HG02852 (cell line): ENCODE data around the gene FCHO2.

Experiments used
- ATAC-seq: cut with Tn5 transposase; IDR thresholded peaks from one replicate; pipeline ENCODE4 v1.9.1; 2021; ENCODE audit warnings: mild to moderate bottlenecking, moderate library complexity; ENCODE audit not compliant: unreplicated experiment

The FCHO2 gene

GRCh38 chr5:73106335-73106734 lies 150.5 kb downstream of the FCHO2 start:
- ATAC-seq: no peak

- no peak for ATAC-seq
These were observed 154.3 kb downstream of the FCHO2 start for GRCh38 chr5:73110190-73110589.

- ATAC-seq: no peak
These were observed 155.7 kb downstream of the FCHO2 start for GRCh38 chr5:73111536-73111935.

- ATAC-seq: no peak
These were observed 156.5 kb downstream of the FCHO2 start for GRCh38 chr5:73112359-73112758.

DNA sequence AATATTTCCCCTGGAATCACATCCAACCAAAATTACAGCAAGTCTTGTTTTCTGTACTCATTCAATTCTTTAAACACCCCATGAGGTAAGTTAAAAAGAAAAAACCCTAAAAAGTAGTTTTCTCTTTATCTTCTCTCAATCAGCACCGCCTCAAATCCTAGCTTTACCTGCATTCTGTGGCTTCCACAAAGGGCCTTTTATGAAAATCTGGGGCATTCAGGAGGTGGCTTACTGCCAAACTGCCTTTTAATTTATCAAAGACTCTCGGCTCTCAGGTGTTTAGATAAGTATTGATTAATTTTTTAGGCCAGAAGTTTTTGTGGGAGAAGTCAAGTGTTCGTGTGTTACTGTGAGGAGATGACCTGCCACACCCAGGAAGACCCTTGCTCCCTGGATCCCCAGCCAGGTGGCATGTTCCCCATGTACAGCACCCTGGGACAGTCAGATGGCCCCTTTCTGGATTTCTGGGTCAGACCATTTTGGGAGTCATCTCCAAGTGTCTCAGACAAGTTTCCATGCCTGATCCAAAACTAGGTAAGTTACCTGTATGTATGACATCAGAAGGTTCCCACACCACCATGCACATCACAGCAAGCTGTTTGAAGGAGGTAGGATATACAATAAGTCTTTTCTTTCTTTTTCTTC lies 158.3 kb downstream of the FCHO2 start:
- ATAC-seq: no peak

DNA sequence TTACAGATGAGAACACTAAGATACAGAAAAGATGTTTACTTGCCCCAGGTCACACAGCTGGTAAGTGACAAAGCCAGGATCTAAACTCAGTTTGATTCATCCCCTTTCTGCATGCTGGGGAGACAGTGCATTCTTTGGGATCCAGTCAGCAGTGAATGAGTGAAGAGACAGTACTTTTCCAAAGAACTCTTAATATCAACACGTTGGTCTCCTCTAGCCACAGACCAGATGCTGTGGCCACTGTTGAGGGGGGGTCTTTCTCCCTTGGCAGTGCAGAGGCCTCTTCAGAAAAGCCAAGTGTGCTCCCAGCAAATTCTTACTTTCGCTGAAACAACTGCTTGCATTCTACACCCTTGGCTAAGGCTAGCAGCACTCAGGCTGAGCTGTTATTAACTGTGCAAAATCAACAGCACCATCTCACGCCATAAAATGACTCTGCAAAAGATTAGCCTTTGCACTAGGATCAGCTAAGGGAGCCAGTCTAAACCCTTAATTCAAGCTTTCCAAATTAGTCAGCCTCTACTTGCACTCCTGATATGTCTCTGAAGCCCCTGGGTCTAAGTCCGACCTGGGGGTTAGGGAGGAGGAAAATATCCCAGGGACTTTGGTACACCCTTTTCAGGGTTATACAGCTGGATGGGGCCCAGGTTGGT lies 159.7 kb downstream of the FCHO2 start:
- no peak for ATAC-seq

- ATAC-seq: no peak
These were observed 160.7 kb downstream of the FCHO2 start for GRCh38 chr5:73116506-73116905.

DNA sequence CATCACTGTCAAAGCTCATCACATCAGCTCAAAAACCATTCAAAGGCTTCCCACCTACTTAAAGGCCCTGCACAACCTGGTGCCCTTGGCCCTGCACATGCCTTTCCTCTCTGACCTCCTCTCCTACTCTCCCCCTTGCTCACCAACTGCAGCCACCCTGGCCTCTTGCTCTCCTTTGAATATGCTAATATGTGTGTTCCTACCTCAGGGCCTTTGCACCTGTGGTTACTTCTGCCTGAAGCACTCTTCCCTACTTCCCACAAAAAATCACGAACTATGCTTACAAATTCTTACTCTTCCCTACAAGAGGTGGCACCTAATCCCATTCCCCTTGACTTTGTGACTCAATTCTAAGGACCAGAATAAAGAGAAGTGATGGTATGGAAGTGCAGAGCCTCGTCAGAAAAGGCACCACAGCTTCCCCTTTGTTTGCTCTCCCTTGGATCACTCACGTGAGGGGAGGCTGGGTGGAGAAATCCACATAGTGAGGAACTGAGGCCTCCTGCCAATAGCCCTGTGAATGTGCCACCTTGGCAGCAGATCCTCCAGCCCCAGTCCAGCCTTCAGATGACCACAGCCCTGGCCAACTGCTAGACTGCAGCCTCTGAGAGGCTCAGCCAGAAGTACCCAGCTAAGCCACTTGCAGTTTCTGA lies 161.4 kb downstream of the FCHO2 start:
- no peak for ATAC-seq

DNA sequence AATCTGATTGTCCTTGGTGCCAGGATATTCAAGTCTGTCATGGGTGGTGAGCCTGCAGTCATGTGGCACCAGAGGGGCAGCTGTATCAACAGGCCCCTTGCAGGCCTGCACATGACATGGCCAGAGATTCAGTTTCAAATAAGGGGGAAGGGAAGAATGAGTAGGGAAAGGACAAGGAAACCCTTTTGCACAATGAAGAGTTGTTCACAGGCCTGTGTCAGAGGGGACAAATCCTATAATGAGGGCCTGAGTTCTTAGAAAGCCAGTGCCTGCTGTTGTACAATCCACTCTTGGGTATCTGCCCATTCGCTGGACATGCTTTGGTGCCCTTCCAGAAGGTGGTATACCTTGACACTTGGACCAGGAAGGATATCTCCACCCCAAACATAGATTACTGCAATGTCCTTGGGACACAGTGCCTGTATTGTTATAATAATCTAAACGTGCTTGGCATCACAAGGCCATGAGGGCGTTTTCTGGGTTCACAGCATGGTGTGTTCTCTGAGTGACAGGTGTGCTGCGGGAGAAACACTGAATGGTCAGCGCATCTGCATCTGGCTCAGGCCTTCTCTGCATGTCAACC lies 162.6 kb downstream of the FCHO2 start:
- no peak for ATAC-seq

DNA sequence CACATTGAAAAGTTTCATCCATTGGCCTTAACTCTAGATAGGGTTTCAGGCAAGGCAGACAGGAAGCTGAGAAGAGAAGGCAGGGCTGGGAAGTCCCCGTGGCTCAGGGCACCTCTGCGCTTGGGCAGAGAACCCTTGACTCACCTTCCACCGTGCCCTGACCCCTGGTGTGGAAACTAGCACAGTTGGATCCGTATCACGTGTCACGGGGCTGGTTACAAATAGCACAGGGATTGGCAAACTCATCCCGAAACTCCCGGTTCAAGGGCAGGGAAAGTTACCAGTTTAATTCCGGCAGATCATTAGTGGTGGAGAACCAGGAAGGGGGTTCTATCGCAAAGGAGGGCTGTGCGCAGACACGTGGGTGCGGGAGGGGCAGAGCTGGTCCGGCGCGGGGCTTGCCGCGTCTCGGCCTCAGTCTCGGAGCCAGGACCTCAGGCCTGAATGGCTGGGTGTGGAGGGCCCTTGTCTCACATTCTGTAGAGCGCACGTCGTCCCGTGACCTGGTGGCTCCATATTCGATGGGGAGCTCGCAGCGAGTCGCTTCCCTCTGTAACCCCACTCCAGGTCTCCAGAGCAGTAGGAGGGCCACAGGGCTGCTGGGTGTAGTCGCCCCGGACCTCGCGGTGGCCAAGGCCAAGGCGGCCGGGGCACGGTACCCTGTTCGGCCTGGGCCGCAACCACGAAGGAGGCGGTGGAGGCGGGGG lies 163.8 kb downstream of the FCHO2 start:
- ATAC-seq: no peak

GRCh38 chr5:73120222-73121118 lies 164.6 kb downstream of the FCHO2 start, which contains the start of gene TMEM171:
TMEM171 (plus strand) TSS chr5:73120575; CDS start chr5:73123374, 2,799 bp downstream.
- no peak for ATAC-seq

GRCh38 chr5:73121119-73121463 lies 165.2 kb downstream of the FCHO2 start:
- ATAC-seq: no peak

DNA sequence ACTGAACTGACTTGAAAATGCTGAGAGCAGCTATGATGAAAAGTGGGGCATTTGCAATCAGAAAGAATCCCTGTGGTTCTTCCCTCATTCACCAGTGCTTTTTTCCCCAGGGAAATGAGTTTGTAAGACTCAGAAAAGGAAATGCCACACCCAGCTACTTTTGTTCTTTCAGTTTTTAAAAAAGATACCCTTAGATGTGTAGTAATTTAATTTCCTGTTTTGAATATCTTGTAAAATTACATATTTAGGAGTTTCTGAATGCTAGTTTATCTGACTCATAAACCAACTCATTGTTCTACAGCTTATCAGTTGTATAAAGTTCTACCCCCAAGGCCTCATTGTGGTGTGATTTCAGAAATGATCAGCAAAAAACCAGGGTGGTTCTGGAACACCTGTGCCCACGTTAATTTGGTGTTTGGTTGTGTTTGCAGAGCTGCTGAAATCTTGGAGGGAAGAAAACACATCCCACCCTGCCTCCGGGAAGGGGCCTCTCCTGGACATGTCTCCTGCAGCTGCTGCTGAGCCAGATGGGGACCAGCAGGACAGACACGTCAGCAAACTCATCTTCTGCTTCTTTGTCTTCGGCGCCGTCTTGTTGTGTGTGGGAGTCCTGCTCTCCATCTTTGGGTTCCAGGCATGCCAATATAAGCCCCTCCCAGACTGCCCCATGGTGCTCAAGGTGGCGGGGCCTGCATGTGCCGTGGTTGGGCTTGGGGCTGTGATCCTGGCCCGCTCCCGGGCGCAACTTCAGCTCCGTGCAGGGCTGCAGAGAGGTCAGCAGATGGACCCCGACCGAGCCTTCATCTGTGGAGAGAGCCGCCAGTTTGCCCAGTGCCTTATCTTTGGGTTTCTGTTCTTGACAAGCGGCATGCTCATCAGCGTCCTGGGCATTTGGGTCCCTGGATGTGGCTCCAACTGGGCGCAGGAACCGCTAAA lies 167.3 kb downstream of the FCHO2 start:
- no peak for ATAC-seq

GRCh38 chr5:73125289-73125688 lies 169.4 kb downstream of the FCHO2 start:
- ATAC-seq: no peak

DNA sequence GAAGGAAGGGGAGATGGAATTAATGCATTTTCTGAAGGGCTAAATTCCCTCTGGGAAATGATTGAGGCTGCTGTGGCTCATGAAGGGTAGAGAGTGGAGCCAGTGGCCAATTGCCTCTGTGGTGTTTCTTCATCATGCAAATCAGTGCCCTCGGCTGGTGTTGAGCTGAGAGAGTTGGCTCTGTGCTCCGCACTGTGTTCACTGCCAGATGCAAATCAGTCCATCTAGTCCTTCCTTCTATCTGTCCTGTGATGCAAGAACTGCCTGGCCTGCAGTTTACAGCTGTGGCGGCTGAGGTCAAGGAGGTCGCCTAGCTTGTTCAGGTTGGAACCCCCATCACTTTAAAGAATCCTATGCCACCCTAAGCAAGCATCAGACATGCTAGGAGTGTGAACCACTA lies 170.5 kb downstream of the FCHO2 start:
- no peak for ATAC-seq

GRCh38 chr5:73126957-73127356 lies 171.1 kb downstream of the FCHO2 start:
- no peak for ATAC-seq

DNA sequence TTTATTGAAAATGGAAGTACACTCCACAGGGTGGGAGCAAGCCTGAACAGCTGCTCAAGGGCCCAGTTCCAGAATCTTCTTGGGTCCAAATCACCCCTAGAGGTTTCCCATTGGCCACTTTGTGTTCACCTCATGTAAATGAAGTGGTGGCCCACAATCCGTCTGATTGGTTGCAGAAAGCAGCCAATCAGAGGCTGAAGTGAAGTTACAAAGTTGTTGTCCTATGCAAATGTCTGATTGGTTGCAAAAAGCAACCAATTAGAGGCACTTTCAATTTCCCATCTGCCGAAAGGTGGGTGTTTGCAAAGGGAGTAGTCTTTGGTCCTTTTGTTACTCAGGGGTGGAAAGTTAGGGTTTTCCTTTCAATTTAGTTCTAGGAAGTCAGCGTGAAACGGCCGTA lies 173.3 kb downstream of the FCHO2 start:
- no peak for ATAC-seq

- no peak for ATAC-seq
These were observed 175.0 kb downstream of the FCHO2 start for GRCh38 chr5:73130811-73131210.

- no peak for ATAC-seq
These were observed 176.0 kb downstream of the FCHO2 start for GRCh38 chr5:73131711-73132425.
